Liver (tissue), 9 donors: ENCODE data around the gene KAZN. TPM values are rescaled to one million over a fixed set of nuclear protein-coding genes. Genes with fewer than 3 reads are reported as not detected.

Experiments
- DNase-seq: peaks from one replicate; pipeline ENCODE4 v3.0.0-alpha.2; 2017; ENCODE audit warnings: low spot score
- H3K27ac ChIP-seq, 2 donors: one replicate each; pipeline ENCODE4 v1.7.0; 2013; ENCODE audit warnings: inconsistent platforms in 2 of 2, low read length in 2 of 2, control low read depth in 1 of 2, low read depth in 1 of 2, mild to moderate bottlenecking in 1 of 2
- H3K27me3 ChIP-seq, 4 donors: one replicate each; pipeline versions ENCODE4 v1.6.1 to v1.7.0; 2013; ENCODE audit warnings: low read length in 3 of 4, inconsistent platforms in 1 of 4, mild to moderate bottlenecking in 1 of 4, moderate library complexity in 1 of 4; ENCODE audit not compliant: control insufficient read depth in 4 of 4, insufficient read depth in 4 of 4
- H3K36me3 ChIP-seq, 4 donors: one replicate each; pipeline versions ENCODE4 v1.6.1 to v1.7.0; 2013; ENCODE audit warnings: low read length in 3 of 4, mild to moderate bottlenecking in 3 of 4, low read depth in 1 of 4, moderate library complexity in 1 of 4; ENCODE audit not compliant: control insufficient read depth in 4 of 4, insufficient read depth in 3 of 4
- H3K4me1 ChIP-seq, 4 donors: one replicate each; pipeline versions ENCODE4 v1.6.1 to v1.7.0; 2013; ENCODE audit warnings: low read length in 3 of 4, mild to moderate bottlenecking in 3 of 4, moderate library complexity in 1 of 4; ENCODE audit not compliant: control insufficient read depth in 4 of 4, insufficient read depth in 4 of 4
- H3K4me3 ChIP-seq, 3 donors: one replicate each; pipeline versions ENCODE4 v1.6.1 to v1.7.0; 2013; ENCODE audit warnings: low read length in 3 of 3, control low read depth in 1 of 3, low read depth in 1 of 3, mild to moderate bottlenecking in 1 of 3
- H3K9ac ChIP-seq, 2 donors: one replicate each; pipeline ENCODE4 v1.7.0; 2013; ENCODE audit warnings: low read length in 2 of 2, mild to moderate bottlenecking in 2 of 2, moderate library complexity in 2 of 2, control low read depth in 1 of 2, low read depth in 1 of 2
- H3K9me3 ChIP-seq, 4 donors: one replicate each; pipeline versions ENCODE4 v1.6.1 to v1.7.0; 2013; ENCODE audit warnings: low read length in 3 of 4; ENCODE audit not compliant: control insufficient read depth in 4 of 4
- EGR1 ChIP-seq, 2 donors: IDR thresholded peaks; 2 replicates each; pipeline ENCODE4 v1.6.1; 2016 to 2018; ENCODE audit warnings: antibody characterized with exemption in 2 of 2, low read depth in 2 of 2
- FOXA1 ChIP-seq: IDR thresholded peaks from 2 replicates; pipeline ENCODE4 v1.6.1; 2016; ENCODE audit warnings: antibody characterized with exemption
- FOXA2 ChIP-seq: IDR thresholded peaks from 2 replicates; pipeline ENCODE4 v1.6.1; 2016; ENCODE audit warnings: antibody characterized with exemption
- GABPA ChIP-seq, 2 donors: IDR thresholded peaks in 1 of 2; conservative IDR thresholded peaks in 1 of 2; 2 replicates each; pipeline ENCODE4 v1.6.1; 2016; ENCODE audit warnings: antibody characterized with exemption in 2 of 2, mild to moderate bottlenecking in 1 of 2, moderate library complexity in 1 of 2
- HNF4A ChIP-seq, 2 donors: conservative IDR thresholded peaks; 2 replicates each; pipeline ENCODE4 v1.6.1; 2016; ENCODE audit warnings: antibody characterized with exemption in 2 of 2, mild to moderate bottlenecking in 2 of 2
- HNF4G ChIP-seq: IDR thresholded peaks from 2 replicates; pipeline ENCODE4 v1.6.1; 2016; ENCODE audit warnings: antibody characterized with exemption
- JUND ChIP-seq, 2 donors: IDR thresholded peaks; 2 replicates each; pipeline ENCODE4 v1.6.1; 2016; ENCODE audit warnings: antibody characterized with exemption in 2 of 2
- NR2F2 ChIP-seq: IDR thresholded peaks from 2 replicates; pipeline ENCODE4 v1.6.1; 2016; ENCODE audit warnings: antibody characterized with exemption
- RAD21 ChIP-seq, 2 donors: IDR thresholded peaks; 2 replicates each; pipeline ENCODE4 v1.6.1; 2016; ENCODE audit warnings: antibody characterized with exemption in 2 of 2, mild to moderate bottlenecking in 2 of 2
- RXRA ChIP-seq, 2 donors: IDR thresholded peaks; 2 replicates each; pipeline ENCODE4 v1.6.1; 2017 to 2018; ENCODE audit warnings: antibody characterized with exemption in 2 of 2, mild to moderate bottlenecking in 1 of 2
- SP1 ChIP-seq: IDR thresholded peaks from 2 replicates; pipeline ENCODE4 v1.6.1; 2018; ENCODE audit warnings: antibody characterized with exemption, mild to moderate bottlenecking
- TAF1 ChIP-seq: conservative IDR thresholded peaks from 2 replicates; pipeline ENCODE4 v1.6.1; 2016; ENCODE audit warnings: antibody characterized with exemption, mild to moderate bottlenecking
- YY1 ChIP-seq: IDR thresholded peaks from 2 replicates; pipeline ENCODE4 v1.6.1; 2016; ENCODE audit warnings: antibody characterized with exemption, mild to moderate bottlenecking
- WGBS: extraction: QIAGEN DNeasy Blood & Tissue Kit; methylation state at CpG from one replicate; pipeline ENCODE4 v1.1.7; 2013; 5-methylcytosine and 5-hydroxymethylcytosine counted together
- polyA plus RNA-seq, 2 donors: library from polyadenylated mRNA; stranded (reverse) in 1 of 2; unstranded in 1 of 2; fragments of 200-250 nt in 1 of 2; fragments of >200 nt in 1 of 2; fragmentation: Nextera tagmentation in 1 of 2; extraction: Ambion mirVana in 1 of 2; gene quantifications; one replicate each; pipeline versions ENCODE4 v1.2.1 to v1.2.3, GENCODE V29; 2013 to 2015
- total RNA-seq, 2 donors: library from RNA; depleted of rRNA; stranded (reverse); fragments of >200 nt; gene quantifications; one replicate each; pipeline ENCODE4 v1.2.3, GENCODE V29; 2014
- TF ChIP-seq, protein P1 (sequence below): IDR thresholded peaks from 2 replicates; pipeline ENCODE4 v1.6.1; 2016; ENCODE audit warnings: antibody characterized with exemption
- TF ChIP-seq, protein P2 (sequence below): IDR thresholded peaks from 2 replicates; pipeline ENCODE4 v1.6.1; 2016; ENCODE audit warnings: antibody characterized with exemption
- TF ChIP-seq, protein P3 (sequence below): fragments of 150-350 bp; IDR thresholded peaks from 2 replicates; pipeline ENCODE4 v1.5.1; 2017; ENCODE audit warnings: improper control_type of control experiment, low read depth, low read length; ENCODE audit not compliant: missing input control
- TF ChIP-seq, protein P4 (sequence below): IDR thresholded peaks from 2 replicates; pipeline ENCODE4 v1.6.1; 2016; ENCODE audit warnings: antibody characterized with exemption
- TF ChIP-seq, protein P5 (sequence below): IDR thresholded peaks from 2 replicates; pipeline ENCODE4 v1.6.1; 2016; ENCODE audit warnings: antibody characterized with exemption, mild to moderate bottlenecking
- donor health status: healthy.
- donor health status: healthy.
- donor health status: healthy.
- donor health status: healthy.
- donor health status: healthy.

Gene KAZN
- total and polyA plus RNA-seq, 4 donors = 1.9 to 6.9 (median 2.4) TPM

DNA sequence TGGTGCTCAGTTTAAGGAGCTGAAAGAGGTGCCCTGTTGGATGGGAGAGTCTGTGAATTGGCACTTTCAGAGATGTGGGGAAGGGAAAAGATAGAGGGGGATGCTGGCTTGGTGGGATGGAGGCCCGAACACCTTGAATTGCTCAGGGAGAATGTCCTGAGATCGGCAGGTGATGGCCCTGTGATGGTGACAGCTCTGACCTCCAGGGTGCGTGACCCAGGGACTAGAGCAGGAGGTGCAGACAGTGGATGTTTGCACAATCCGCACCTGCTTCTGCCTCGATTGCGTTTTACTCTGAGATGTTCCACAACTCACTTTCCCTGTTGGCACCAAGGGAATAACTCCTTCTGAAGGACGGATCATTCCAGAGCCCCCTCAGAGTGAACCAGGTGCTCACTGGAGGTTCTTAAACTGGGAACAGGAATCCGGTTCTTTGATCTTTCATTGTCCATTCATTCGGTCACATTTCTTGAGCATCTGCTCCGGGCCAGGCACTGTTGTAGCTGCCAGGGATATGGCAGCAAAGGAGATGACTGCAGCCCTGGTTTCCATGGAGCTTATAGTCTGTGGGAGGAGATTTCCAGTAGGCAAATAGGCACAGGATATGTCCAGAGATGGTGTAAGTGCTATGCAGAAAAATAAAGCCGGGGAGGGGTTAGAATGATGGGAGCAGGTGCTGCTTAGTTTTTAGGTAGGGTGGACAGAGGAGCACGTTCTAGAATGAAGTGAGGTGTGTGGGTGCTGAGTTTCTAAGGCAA is 328.5 kb downstream of the KAZN start:
- H3K27ac ChIP-seq = peak overlapping the region in 1 of 2 donors; percentile 31
- no peak for TF ChIP-seq RAD21 (IDR thresholded peaks at IDR 0.05)
- TF ChIP-seq, protein P1, sequence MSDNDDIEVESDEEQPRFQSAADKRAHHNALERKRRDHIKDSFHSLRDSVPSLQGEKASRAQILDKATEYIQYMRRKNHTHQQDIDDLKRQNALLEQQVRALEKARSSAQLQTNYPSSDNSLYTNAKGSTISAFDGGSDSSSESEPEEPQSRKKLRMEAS = no peak
- TF ChIP-seq FOXA1 = no peak
- TF ChIP-seq SP1 = no peak
- TF ChIP-seq RXRA (IDR thresholded peaks at IDR 0.05) = no peak
- TF ChIP-seq FOXA2 = no peak
- no peak for TF ChIP-seq HNF4A (conservative IDR thresholded peaks at IDR 0.05)
- TF ChIP-seq, protein P2, sequence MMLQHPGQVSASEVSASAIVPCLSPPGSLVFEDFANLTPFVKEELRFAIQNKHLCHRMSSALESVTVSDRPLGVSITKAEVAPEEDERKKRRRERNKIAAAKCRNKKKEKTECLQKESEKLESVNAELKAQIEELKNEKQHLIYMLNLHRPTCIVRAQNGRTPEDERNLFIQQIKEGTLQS = no peak
- TF ChIP-seq, protein P3, sequence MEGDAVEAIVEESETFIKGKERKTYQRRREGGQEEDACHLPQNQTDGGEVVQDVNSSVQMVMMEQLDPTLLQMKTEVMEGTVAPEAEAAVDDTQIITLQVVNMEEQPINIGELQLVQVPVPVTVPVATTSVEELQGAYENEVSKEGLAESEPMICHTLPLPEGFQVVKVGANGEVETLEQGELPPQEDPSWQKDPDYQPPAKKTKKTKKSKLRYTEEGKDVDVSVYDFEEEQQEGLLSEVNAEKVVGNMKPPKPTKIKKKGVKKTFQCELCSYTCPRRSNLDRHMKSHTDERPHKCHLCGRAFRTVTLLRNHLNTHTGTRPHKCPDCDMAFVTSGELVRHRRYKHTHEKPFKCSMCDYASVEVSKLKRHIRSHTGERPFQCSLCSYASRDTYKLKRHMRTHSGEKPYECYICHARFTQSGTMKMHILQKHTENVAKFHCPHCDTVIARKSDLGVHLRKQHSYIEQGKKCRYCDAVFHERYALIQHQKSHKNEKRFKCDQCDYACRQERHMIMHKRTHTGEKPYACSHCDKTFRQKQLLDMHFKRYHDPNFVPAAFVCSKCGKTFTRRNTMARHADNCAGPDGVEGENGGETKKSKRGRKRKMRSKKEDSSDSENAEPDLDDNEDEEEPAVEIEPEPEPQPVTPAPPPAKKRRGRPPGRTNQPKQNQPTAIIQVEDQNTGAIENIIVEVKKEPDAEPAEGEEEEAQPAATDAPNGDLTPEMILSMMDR = no peak
- TF ChIP-seq NR2F2 = no peak
- TF ChIP-seq HNF4G = no peak
- TF ChIP-seq GABPA (IDR thresholded peaks at IDR 0.05 in 1 of 2, conservative IDR thresholded peaks at IDR 0.05 in 1 of 2) = no peak
- no peak for TF ChIP-seq EGR1 (IDR thresholded peaks at IDR 0.05; ENCODE audit: low read depth in 2 of 2)
- TF ChIP-seq, protein P4, sequence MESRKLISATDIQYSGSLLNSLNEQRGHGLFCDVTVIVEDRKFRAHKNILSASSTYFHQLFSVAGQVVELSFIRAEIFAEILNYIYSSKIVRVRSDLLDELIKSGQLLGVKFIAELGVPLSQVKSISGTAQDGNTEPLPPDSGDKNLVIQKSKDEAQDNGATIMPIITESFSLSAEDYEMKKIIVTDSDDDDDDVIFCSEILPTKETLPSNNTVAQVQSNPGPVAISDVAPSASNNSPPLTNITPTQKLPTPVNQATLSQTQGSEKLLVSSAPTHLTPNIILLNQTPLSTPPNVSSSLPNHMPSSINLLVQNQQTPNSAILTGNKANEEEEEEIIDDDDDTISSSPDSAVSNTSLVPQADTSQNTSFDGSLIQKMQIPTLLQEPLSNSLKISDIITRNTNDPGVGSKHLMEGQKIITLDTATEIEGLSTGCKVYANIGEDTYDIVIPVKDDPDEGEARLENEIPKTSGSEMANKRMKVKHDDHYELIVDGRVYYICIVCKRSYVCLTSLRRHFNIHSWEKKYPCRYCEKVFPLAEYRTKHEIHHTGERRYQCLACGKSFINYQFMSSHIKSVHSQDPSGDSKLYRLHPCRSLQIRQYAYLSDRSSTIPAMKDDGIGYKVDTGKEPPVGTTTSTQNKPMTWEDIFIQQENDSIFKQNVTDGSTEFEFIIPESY = no peak
- TF ChIP-seq TAF1 = no peak
- TF ChIP-seq, protein P5, sequence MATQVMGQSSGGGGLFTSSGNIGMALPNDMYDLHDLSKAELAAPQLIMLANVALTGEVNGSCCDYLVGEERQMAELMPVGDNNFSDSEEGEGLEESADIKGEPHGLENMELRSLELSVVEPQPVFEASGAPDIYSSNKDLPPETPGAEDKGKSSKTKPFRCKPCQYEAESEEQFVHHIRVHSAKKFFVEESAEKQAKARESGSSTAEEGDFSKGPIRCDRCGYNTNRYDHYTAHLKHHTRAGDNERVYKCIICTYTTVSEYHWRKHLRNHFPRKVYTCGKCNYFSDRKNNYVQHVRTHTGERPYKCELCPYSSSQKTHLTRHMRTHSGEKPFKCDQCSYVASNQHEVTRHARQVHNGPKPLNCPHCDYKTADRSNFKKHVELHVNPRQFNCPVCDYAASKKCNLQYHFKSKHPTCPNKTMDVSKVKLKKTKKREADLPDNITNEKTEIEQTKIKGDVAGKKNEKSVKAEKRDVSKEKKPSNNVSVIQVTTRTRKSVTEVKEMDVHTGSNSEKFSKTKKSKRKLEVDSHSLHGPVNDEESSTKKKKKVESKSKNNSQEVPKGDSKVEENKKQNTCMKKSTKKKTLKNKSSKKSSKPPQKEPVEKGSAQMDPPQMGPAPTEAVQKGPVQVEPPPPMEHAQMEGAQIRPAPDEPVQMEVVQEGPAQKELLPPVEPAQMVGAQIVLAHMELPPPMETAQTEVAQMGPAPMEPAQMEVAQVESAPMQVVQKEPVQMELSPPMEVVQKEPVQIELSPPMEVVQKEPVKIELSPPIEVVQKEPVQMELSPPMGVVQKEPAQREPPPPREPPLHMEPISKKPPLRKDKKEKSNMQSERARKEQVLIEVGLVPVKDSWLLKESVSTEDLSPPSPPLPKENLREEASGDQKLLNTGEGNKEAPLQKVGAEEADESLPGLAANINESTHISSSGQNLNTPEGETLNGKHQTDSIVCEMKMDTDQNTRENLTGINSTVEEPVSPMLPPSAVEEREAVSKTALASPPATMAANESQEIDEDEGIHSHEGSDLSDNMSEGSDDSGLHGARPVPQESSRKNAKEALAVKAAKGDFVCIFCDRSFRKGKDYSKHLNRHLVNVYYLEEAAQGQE = no peak
- no peak for TF ChIP-seq JUND (IDR thresholded peaks at IDR 0.05)
- no peak for TF ChIP-seq YY1
- H3K9me3 ChIP-seq = no peaks in the 10 kb centered on the region
- no peak for DNase-seq
- H3K27me3 ChIP-seq = peaks cover 0 to 17% (median 3%) of the 10 kb centered on the region in 4 donors
- peaks cover 0 to 8% (median 2%) of the 10 kb centered on the region in 4 donors for H3K4me1 ChIP-seq
- WGBS = 55% methylated on average over 12 of the region's 12 CpGs
- no peak overlapping the region for H3K9ac ChIP-seq
- H3K4me3 ChIP-seq = no peak overlapping the region
- no peaks in the 10 kb centered on the region for H3K36me3 ChIP-seq
